Activated naive CD4-positive, alpha-beta T cell treated with anti-CD3 and anti-CD28 coated beads for 36 hours (primary cell): ENCODE measurements around the gene TMEM163. TPM values are rescaled to one million over a fixed set of nuclear protein-coding genes. Genes with fewer than 3 reads are reported as not detected.
"Not testable (repeated sequence)": the region's sequence is repeated elsewhere in the genome, so short reads cannot be mapped to it uniquely, and the experiment has no call there.

ENCODE experiments used
- CTCF ChIA-PET: fragments of 350-600 bp; sonication (Branson Sonifier 250); formaldehyde crosslinking; loops from one replicate; lab custom pipeline; 2021; ENCODE audit warnings: antibody characterized with exemption; lab: Charles Lee
- DNase-seq: peaks from one replicate; pipeline ENCODE4 v3.0.0-alpha.2; 2020
- H3K27ac Mint-ChIP-seq: one replicate; pipeline ENCODE4 v1.8.0; 2021; ENCODE audit warnings: mild to moderate bottlenecking, mixed read lengths
- H3K27me3 Mint-ChIP-seq: one replicate; pipeline ENCODE4 v1.8.0; 2021; ENCODE audit warnings: low read depth, mixed read lengths
- H3K36me3 Mint-ChIP-seq: one replicate; pipeline ENCODE4 v1.8.0; 2021; ENCODE audit warnings: low read depth, mixed read lengths
- H3K4me1 Mint-ChIP-seq: one replicate; pipeline ENCODE4 v1.8.0; 2021; ENCODE audit warnings: low read depth, mixed read lengths
- H3K4me3 Mint-ChIP-seq: one replicate; pipeline ENCODE4 v1.8.0; 2021; ENCODE audit warnings: mild to moderate bottlenecking, moderate library complexity, mixed read lengths
- H3K9me3 Mint-ChIP-seq: one replicate; pipeline ENCODE4 v1.8.0; 2021; ENCODE audit warnings: mixed read lengths
- intact Hi-C: fragments of 100-400 bp; cut with micrococcal nuclease; formaldehyde crosslinking; loops from one replicate; pipeline ENCODE4 v1.15.1; 2023
- total RNA-seq, 2 experiments: library from RNA; stranded (reverse); gene quantifications; one replicate each; pipeline ENCODE4 v1.2.3, GENCODE V29; 2021

The TMEM163 gene
- total RNA-seq, 2 experiments from 2014 or later = not detected

DNA sequence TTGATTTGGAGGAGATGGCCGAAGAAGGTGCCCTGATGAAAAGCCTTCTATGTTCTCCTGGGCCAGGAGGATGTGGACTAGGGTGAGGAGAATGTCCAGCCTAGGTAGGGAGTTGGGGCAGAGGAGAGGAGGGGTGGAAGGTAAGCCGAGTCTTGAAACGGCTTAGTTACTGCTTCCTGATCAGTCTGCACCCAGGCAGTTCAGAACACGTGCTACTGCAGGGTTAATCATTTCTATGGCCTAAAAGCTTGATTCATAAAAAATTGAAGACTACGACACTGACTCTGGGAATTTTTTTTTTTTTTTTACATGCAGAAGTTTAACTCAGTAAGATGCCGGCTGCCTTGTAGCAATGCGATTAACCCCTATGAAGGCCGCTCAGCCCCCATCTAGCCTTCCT, 125.3 kb downstream of the TMEM163 start:
- Mint-ChIP-seq H3K27me3 (no peaks in the 10 kb centered on the region), H3K4me3 (no peak overlapping the region), H3K36me3 (no peaks in the 10 kb centered on the region), H3K27ac (no peak overlapping the region), H3K9me3 (peaks cover 29% of the 10 kb centered on the region), H3K4me1 (no peaks in the 10 kb centered on the region)
- intact Hi-C loops = no loop called here
- DNase-seq = no peak
- CTCF ChIA-PET = no interaction called here

DNA sequence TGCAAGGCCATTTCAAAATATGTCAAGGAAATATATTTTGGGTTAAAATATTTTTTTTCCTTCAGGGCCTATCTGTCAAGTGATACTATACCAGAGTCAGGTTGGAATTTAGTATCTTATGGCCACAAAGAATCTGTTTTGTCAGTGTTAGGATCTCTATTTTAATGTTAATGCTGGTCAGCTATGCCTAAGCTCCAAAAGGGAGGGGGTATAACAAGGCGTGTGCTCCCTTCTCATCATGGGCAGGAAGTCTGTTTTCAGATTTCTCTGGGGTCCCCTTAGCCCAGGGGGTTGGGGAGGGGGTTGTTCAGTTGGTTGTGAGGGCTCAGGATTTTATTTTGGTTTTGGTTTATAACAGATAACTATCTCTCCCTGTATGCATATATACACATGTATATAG, 126.4 kb downstream of the TMEM163 start:
- intact Hi-C loops = no loop called here
- Mint-ChIP-seq H3K4me3 (no peak overlapping the region), H3K9me3 (peaks cover 29% of the 10 kb centered on the region), H3K27me3 (no peaks in the 10 kb centered on the region), H3K4me1 (no peaks in the 10 kb centered on the region), H3K27ac (no peak overlapping the region), H3K36me3 (no peaks in the 10 kb centered on the region)
- CTCF ChIA-PET = interaction anchor here (0.6 kb wide), 2 partner anchors 11 to 695 kb away, joined by 3 to 4 read pairs; no protein-coding TSS in a partner anchor
- no peak for DNase-seq

DNA sequence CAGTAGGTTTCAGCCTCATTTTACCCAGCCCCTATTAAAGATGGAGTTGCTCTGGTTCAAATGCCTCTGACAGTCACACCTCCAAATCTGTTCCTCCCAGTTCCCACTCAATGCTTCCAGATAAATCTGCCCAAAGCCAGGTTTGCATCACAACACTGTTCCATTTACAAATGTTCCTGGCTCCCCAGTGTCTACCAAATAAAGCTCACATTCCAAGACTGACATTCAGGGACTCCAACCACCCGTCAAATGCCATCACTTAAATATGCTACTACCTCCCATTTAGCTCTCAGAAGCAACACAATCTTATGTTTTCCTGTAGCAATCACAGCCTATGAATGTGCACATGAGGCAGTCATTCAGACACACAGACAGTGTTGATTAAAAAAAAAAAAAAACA, 127.3 kb downstream of the TMEM163 start:
- peaks cover 29% of the 10 kb centered on the region for H3K9me3 Mint-ChIP-seq
- CTCF ChIA-PET = interaction anchor here (0.6 kb wide), 1 partner anchor 696 kb away, joined by 4 read pairs; no protein-coding TSS in a partner anchor
- no peaks in the 10 kb centered on the region for H3K36me3 Mint-ChIP-seq
- intact Hi-C loops = no loop called here
- H3K4me3 Mint-ChIP-seq = no peak overlapping the region
- no peaks in the 10 kb centered on the region for H3K27me3 Mint-ChIP-seq
- no peak overlapping the region for H3K27ac Mint-ChIP-seq
- no peak for DNase-seq
- H3K4me1 Mint-ChIP-seq = no peaks in the 10 kb centered on the region

DNA sequence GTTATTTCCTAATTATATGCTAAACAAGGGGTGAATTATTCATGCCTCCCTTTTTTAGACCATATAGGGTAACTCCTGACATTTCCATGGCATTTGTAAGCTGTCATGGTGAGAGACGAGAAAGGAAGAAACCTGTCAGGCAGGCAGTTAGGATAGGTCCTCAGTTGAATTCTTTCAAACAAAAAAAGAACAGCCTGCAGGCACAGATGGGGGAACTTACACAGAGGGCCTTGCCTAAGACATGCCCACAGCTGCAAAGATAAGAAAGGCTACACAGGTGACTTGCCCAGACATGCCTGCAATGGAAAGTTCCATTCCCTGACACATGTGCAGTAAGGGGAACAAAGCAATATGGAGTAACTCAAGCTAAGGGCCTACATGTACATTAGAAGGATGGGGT, 128.1 kb downstream of the TMEM163 start:
- H3K4me1 Mint-ChIP-seq = no peaks in the 10 kb centered on the region
- no peaks in the 10 kb centered on the region for H3K27me3 Mint-ChIP-seq
- CTCF ChIA-PET = no interaction called here
- DNase-seq = no peak
- H3K9me3 Mint-ChIP-seq = peaks cover 29% of the 10 kb centered on the region
- no peaks in the 10 kb centered on the region for H3K36me3 Mint-ChIP-seq
- H3K27ac Mint-ChIP-seq = peak overlapping the region; percentile 28
- no peak overlapping the region for H3K4me3 Mint-ChIP-seq
- intact Hi-C loops = no loop called here

DNA sequence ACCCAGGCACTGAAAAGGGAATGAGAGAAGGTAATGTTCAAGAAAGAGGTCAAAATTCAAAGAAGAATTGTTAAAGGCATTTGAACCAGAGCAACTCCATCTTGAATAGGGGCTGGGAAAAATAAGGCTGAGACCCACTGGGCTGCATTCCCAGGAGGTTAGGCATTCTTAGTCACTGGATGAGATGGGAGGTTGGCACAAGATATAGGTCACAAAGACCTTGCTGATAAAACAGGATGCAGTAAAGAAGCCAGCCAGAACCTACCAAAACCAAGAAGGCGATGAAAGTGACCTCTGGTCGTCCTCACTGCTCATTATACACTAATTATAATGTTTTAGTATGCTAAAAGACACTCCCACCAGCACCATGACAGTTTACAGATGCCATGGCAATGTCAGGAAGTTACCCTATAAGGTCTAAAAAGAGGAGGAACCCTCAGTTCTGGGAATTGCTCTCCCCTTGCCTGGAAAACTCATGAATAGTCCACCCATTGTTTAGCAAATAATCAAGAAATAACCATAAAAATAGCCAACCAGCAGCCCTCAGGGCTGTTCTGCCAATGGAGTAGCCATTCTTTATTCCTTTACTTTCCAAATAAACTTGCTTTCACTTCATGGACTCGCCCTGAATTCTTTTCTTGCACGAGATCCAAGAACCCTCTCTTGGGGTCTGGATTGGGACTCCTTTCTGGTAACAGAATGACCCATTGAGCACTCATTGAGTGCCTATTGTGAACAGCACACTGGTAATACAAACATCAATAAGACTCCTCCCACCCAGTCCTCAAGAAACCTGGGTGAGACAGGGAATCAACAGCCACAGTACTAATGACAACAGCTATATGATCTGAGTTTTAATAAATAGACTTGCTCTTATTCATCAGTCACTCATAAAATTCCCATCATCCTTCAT, 129.4 kb downstream of the TMEM163 start:
- H3K27ac Mint-ChIP-seq, DNase-seq, H3K36me3 Mint-ChIP-seq, intact Hi-C loops, H3K27me3 Mint-ChIP-seq, H3K4me3 Mint-ChIP-seq, CTCF ChIA-PET, H3K4me1 Mint-ChIP-seq: not testable (repeated sequence)
- H3K9me3 Mint-ChIP-seq = peaks cover 29% of the 10 kb centered on the region

DNA sequence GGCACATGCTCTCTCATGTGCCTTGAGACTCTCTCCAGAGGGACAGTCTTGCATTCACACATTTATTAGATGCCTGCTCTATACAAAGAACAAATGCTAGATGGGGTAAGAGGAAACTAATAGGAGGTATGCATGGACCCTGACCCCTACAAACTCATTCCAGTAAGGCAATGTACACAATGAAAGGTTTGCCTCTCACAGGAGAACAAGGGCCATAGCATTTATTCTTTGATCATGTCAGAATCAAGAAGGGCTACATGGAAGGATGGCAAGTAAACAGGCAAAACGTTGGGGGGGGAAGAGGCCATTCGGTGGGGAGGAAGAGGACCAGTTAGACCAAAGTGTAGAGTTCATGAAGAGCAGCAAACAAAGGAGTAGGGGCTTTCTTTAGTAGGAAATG, 130.2 kb downstream of the TMEM163 start:
- Mint-ChIP-seq H3K4me3 (no peak overlapping the region), H3K36me3 (no peaks in the 10 kb centered on the region), H3K4me1 (no peaks in the 10 kb centered on the region), H3K27ac (no peak overlapping the region), H3K27me3 (no peaks in the 10 kb centered on the region), H3K9me3 (peaks cover 29% of the 10 kb centered on the region)
- intact Hi-C loops = no loop called here
- CTCF ChIA-PET = no interaction called here
- no peak for DNase-seq

DNA sequence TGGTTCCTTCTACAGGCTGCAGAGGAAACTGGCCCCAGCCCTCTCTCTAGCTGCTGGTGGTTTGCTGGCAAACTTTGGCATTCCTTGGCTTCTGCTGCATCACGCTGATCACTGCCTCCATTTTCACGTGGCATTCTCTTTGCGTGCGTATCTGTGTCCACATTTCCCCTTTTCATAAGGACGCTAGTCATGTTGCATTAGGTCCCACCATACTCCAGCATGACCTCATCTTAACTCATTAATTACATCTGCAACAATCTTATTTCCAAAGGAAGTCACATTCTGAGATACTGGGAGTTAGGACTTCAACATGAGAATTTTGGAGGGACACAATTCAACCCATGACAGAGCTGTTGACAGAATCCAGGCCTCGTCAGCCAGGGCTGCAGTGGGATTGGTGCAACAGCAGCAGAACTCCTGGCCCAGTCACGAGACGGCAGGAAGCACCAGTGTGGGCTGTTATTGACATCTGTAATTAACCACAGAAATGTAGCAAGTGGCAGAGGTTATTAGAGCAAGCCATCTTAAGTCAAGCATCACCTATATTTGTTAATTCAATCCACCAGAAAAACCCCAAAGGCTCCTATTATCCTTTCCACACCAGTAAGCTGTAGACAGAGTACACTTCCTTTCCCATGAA, 132.4 kb downstream of the TMEM163 start:
- CTCF ChIA-PET = interaction anchor here (0.6 kb wide), 1 partner anchor 18 kb away, joined by 3 read pairs; no protein-coding TSS in a partner anchor
- Mint-ChIP-seq H3K36me3 (no peaks in the 10 kb centered on the region), H3K27me3 (no peaks in the 10 kb centered on the region), H3K4me3 (no peak overlapping the region), H3K4me1 (peaks cover 5% of the 10 kb centered on the region), H3K9me3 (peaks cover 23% of the 10 kb centered on the region), H3K27ac (no peak overlapping the region)
- DNase-seq = no peak
- intact Hi-C loops = no loop called here

DNA sequence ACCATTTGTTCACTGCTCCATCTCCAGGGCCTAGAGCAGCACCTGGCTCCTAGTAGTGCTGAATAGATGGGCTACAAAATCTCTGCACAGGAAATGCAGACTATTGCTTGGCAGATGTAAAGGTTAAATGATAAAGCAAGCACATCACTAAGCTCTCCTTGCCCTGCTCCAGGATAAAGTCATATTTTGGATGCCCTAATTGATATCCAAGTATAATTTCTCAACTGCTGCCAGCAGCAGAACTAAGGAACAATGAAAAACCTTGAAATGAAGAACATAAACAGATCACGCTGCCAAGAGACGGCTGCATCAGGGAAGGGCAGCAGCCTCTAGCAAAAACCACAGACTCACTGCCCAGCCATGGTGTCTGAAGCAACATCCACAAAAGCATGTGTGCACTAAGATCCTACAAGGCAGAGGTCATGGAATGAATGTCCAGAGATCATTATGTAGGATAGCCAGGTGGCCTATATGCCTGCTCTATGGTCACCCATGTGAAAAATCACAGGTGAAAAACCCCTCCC, 134.7 kb downstream of the TMEM163 start:
- Mint-ChIP-seq H3K27ac (no peak overlapping the region), H3K27me3 (no peaks in the 10 kb centered on the region), H3K9me3 (peaks cover 5% of the 10 kb centered on the region), H3K4me1 (peaks cover 5% of the 10 kb centered on the region), H3K4me3 (no peak overlapping the region), H3K36me3 (no peaks in the 10 kb centered on the region)
- intact Hi-C loops = no loop called here
- no peak for DNase-seq
- CTCF ChIA-PET = no interaction called here

DNA sequence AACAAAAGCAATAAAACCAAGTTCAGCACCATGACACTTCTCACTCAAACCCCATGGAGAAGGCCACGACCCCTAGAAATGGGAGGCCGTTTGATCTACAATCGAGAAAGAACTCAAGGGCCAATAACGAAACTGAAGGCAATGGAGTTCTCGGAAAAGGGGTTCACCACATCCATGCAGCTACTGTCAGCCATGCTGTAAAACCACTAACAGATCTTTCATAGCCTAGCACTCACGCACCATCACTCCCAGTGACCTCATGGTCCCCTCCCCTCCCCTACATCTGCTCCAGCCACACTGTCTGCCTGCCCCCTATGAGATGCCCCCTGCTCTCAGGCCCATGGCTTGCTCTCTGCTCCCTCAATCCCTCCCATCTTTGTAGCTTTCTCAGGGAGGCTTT, 135.3 kb downstream of the TMEM163 start:
- Mint-ChIP-seq H3K4me1 (peaks cover 5% of the 10 kb centered on the region), H3K9me3 (no peaks in the 10 kb centered on the region), H3K27me3 (no peaks in the 10 kb centered on the region), H3K27ac (no peak overlapping the region), H3K4me3 (no peak overlapping the region), H3K36me3 (no peaks in the 10 kb centered on the region)
- intact Hi-C loops = no loop called here
- CTCF ChIA-PET = no interaction called here
- DNase-seq = no peak

DNA sequence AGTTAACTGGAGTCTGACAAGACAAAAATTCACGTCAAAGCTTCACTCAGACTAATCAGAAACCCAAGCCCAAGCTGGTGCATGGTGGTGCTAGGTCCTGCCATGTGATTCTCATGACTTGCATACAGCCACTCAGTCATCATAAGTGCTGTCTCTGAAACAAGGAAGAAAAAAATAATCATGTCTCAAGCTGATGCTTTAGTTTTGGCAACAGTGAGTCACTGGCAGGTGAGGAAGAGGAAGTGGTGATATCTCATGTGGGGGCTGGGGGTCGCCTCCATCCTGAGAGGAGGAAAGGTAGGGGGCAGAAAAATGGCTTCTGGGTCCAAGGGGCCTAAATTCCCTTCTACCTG, 136.3 kb downstream of the TMEM163 start:
- Mint-ChIP-seq H3K36me3 (no peaks in the 10 kb centered on the region), H3K27me3 (no peaks in the 10 kb centered on the region), H3K9me3 (no peaks in the 10 kb centered on the region), H3K4me1 (peaks cover 5% of the 10 kb centered on the region), H3K4me3 (no peak overlapping the region), H3K27ac (no peak overlapping the region)
- no peak for DNase-seq
- CTCF ChIA-PET = interaction anchor here (0.6 kb wide), 1 partner anchor 238 kb away, joined by 3 read pairs; no protein-coding TSS in a partner anchor
- intact Hi-C loops = no loop called here

DNA sequence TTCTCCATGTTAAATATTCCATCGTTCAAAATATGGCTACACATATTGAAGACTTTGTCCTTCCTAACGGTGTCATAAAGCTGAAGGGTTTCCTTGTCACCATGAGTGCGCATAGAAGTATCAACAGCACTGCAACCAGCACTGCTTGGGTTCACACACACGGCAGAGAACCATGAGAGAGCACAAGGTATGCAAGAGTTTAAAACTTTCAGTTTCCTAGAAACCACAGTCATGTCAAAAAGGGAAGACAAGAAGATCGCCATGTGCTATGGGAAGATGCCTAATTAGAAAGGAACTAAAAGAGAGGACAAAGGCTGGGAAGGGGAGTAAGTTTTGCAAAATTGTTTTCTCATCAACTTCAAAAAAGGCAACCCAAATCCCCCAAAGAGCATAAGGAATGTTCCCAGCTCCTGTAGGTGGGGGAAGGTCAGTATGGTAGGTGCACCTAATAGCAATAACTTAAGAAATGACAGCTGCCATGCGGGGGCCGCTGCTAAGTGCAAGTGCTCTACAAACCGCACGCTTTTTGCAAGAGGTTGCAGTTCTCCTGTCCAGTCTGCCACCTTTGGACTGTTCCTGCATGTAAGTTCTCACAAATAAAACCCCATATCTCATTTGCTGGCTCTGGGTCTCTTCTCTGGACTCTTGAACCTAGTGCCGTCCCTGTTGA, 136.8 kb downstream of the TMEM163 start:
- Mint-ChIP-seq H3K4me3 (no peak overlapping the region), H3K4me1 (peaks cover 5% of the 10 kb centered on the region), H3K27ac (no peak overlapping the region), H3K27me3 (no peaks in the 10 kb centered on the region), H3K9me3 (no peaks in the 10 kb centered on the region), H3K36me3 (no peaks in the 10 kb centered on the region)
- DNase-seq = no peak
- intact Hi-C loops = no loop called here
- CTCF ChIA-PET = interaction anchor here (0.6 kb wide), 1 partner anchor 239 kb away, joined by 3 read pairs; no protein-coding TSS in a partner anchor

DNA sequence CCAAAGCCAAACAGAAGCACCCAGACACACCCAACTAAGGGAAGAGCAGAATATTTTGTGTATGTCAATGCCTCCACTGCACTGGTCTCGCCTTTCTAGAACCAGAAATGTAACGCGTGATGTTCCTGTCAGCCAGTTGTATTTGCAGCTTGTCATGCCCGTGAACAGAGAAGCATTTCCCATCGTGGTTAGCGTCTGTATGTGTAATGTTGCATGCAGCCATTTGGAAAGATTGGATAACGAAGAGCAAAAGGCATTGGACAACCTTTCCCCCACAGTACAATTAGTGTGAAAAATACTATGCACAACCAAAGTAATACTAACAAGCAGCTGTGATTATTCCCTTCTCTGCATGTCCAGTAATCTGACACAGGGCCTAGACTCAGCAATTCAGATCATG, 140.5 kb downstream of the TMEM163 start:
- H3K4me1 Mint-ChIP-seq = peaks cover 5% of the 10 kb centered on the region
- no peaks in the 10 kb centered on the region for H3K9me3 Mint-ChIP-seq
- no peak for DNase-seq
- no peak overlapping the region for H3K4me3 Mint-ChIP-seq
- CTCF ChIA-PET = no interaction called here
- no peaks in the 10 kb centered on the region for H3K36me3 Mint-ChIP-seq
- intact Hi-C loops = loop anchor here (5.0 kb wide), 1 partner anchor 319 kb away; no protein-coding TSS in a partner anchor
- no peak overlapping the region for H3K27ac Mint-ChIP-seq
- H3K27me3 Mint-ChIP-seq = no peaks in the 10 kb centered on the region
